ENCODE data around the gene MANSC4. TPM values are rescaled to one million over a fixed set of nuclear protein-coding genes. Genes with fewer than 3 reads are reported as not detected.
A peak's percentile ranks its signal among the peaks of the same experiment; 100 is the strongest.

Gene MANSC4
- total RNA-seq, 1 experiment from 2014 or later, result not detected

DNA sequence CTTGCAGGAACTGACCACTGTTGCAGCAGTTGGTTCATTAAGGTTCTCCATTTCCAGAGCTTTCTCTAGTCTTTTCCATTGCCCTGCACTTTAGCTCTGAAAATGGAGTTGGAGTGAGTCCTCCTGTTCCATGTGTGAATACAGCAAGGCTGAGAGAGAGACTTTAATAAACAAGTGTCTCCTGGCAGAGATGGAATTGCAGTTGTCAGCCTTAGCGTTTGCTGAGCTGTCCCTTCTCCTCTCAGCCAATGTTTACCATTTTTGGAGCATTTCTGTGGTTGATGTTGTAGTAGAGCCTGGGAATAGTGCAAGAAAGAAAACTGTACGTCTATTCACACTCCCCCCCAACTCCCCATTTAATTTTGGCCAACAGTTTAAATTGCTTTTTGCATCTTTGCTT is 7.5 kb upstream of the MANSC4 start:
- no peaks in the 10 kb centered on the region for H3K9me3 Mint-ChIP-seq (ENCODE audit: unreplicated experiment)
- BruUV-seq (replicated peaks), result no TSS peak
- intact Hi-C loops (cut with micrococcal nuclease), result no loop called here
- POLR2A ChIA-PET, result interaction anchor here (0.6 to 1.8 kb wide), 5 partner anchors 8 to 150 kb away, joined by 3 to 9 read pairs (median 4); partner anchors contain the start of genes KLHL42 and MANSC4
- no peak overlapping the region for H3K4me3 Mint-ChIP-seq (ENCODE audit: unreplicated experiment)
- peaks cover 30% of the 10 kb centered on the region for H3K4me1 Mint-ChIP-seq (ENCODE audit: insufficient read depth, unreplicated experiment)
- TF ChIP-seq CTCF (IDR thresholded peaks at IDR 0.05; ENCODE audit: unreplicated experiment), result no peak
- CTCF ChIA-PET, result interaction anchor here (0.5 to 1.2 kb wide), 3 partner anchors 9 to 568 kb away, joined by 3 read pairs; no protein-coding TSS in a partner anchor
- H3K27me3 Mint-ChIP-seq (ENCODE audit: insufficient read depth, unreplicated experiment), result no peaks in the 10 kb centered on the region
- H3K27ac Mint-ChIP-seq (ENCODE audit: low read depth, unreplicated experiment), result peak overlapping the region; percentile 42
- no peak for DNase-seq (ENCODE audit: unreplicated experiment)
- peaks cover 25% of the 10 kb centered on the region for H3K36me3 Mint-ChIP-seq (ENCODE audit: insufficient read depth, unreplicated experiment)

- TF ChIP-seq CTCF (IDR thresholded peaks at IDR 0.05; ENCODE audit: unreplicated experiment), result no peak
- intact Hi-C loops (cut with micrococcal nuclease), result no loop called here
- BruUV-seq (replicated peaks), result no TSS peak
- no peaks in the 10 kb centered on the region for H3K9me3 Mint-ChIP-seq (ENCODE audit: unreplicated experiment)
- no peaks in the 10 kb centered on the region for H3K27me3 Mint-ChIP-seq (ENCODE audit: insufficient read depth, unreplicated experiment)
- peak overlapping the region; percentile 51 for H3K27ac Mint-ChIP-seq (ENCODE audit: low read depth, unreplicated experiment)
- CTCF ChIA-PET, result interaction anchor here (0.5 to 0.6 kb wide), 2 partner anchors 39 to 79 kb away, joined by 3 to 5 read pairs; no protein-coding TSS in a partner anchor
- peaks cover 39% of the 10 kb centered on the region for H3K4me1 Mint-ChIP-seq (ENCODE audit: insufficient read depth, unreplicated experiment)
- DNase-seq (ENCODE audit: unreplicated experiment), result peak; percentile 50
- H3K36me3 Mint-ChIP-seq (ENCODE audit: insufficient read depth, unreplicated experiment), result peaks cover 17% of the 10 kb centered on the region
- H3K4me3 Mint-ChIP-seq (ENCODE audit: unreplicated experiment), result no peak overlapping the region
- POLR2A ChIA-PET, result no interaction called here
Observed at GRCh38 chr12:27785882-27786570, 6.0 kb upstream of the MANSC4 start.

- Mint-ChIP-seq H3K9me3 (ENCODE audit: unreplicated experiment) (no peaks in the 10 kb centered on the region), H3K27ac (ENCODE audit: low read depth, unreplicated experiment) (peak overlapping the region; percentile 63), H3K4me1 (ENCODE audit: insufficient read depth, unreplicated experiment) (peaks cover 34% of the 10 kb centered on the region), H3K36me3 (ENCODE audit: insufficient read depth, unreplicated experiment) (peaks cover 10% of the 10 kb centered on the region), H3K27me3 (ENCODE audit: insufficient read depth, unreplicated experiment) (no peaks in the 10 kb centered on the region), H3K4me3 (ENCODE audit: unreplicated experiment) (peak overlapping the region; percentile 40)
- no peak for TF ChIP-seq CTCF (IDR thresholded peaks at IDR 0.05; ENCODE audit: unreplicated experiment)
- intact Hi-C loops (cut with micrococcal nuclease), result no loop called here
- BruUV-seq (replicated peaks), result no TSS peak
- no peak for DNase-seq (ENCODE audit: unreplicated experiment)
- ChIA-PET POLR2A (interaction anchor here (1.0 kb wide), 1 partner anchor 10 kb away, joined by 3 read pairs; no protein-coding TSS in a partner anchor), CTCF (interaction anchor here (1.0 kb wide), 1 partner anchor 39 kb away, joined by 4 read pairs; no protein-coding TSS in a partner anchor)
Observed at GRCh38 chr12:27782481-27782880, 2.4 kb upstream of the MANSC4 start.

DNA sequence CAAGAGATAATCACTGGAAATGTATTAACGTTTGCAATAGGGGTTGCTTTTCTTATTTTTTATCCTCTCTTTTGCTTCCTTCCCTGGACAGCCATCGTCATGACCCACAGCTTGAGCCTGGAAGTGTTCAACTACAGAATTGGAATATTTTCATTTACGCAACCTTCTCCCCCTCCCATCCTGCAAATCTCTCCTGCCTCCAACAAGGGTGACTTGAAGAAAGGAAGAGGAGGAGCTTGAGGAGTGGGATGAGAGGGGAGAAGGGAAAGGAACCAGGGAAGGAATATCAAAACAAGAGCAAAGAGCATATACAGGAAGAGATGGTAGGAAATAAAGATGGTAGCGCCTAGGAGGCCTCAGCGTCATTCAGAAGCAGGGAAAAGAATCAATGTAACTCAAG is 1.6 kb upstream of the MANSC4 start:
- Mint-ChIP-seq H3K4me1 (ENCODE audit: insufficient read depth, unreplicated experiment) (peaks cover 34% of the 10 kb centered on the region), H3K27me3 (ENCODE audit: insufficient read depth, unreplicated experiment) (no peaks in the 10 kb centered on the region), H3K36me3 (ENCODE audit: insufficient read depth, unreplicated experiment) (peaks cover 10% of the 10 kb centered on the region), H3K9me3 (ENCODE audit: unreplicated experiment) (no peaks in the 10 kb centered on the region), H3K27ac (ENCODE audit: low read depth, unreplicated experiment) (peak overlapping the region; percentile 63), H3K4me3 (ENCODE audit: unreplicated experiment) (peak overlapping the region; percentile 77)
- intact Hi-C loops (cut with micrococcal nuclease), result loop anchor here (2.0 kb wide), 4 partner anchors 33 to 159 kb away; no protein-coding TSS in a partner anchor
- ChIA-PET POLR2A (interaction anchor here (0.6 to 0.7 kb wide), 2 partner anchors 34 to 113 kb away, joined by 3 read pairs; no protein-coding TSS in a partner anchor), CTCF (interaction anchor here (0.6 to 1.0 kb wide), 3 partner anchors 12 to 58 kb away, joined by 3 to 4 read pairs (median 3); no protein-coding TSS in a partner anchor)
- DNase-seq (ENCODE audit: unreplicated experiment), result peak; percentile 26
- TF ChIP-seq CTCF (IDR thresholded peaks at IDR 0.05; ENCODE audit: unreplicated experiment), result no peak
- BruUV-seq (replicated peaks), result TSS peak; percentile 41
